Measurements from ENCODE around the gene KCNC1. TPM values are rescaled to one million over a fixed set of nuclear protein-coding genes. Genes with fewer than 3 reads are reported as not detected.

Gene KCNC1
- total RNA-seq, 1 donor from 2014 or later, result 0.20 TPM

- H3K4me3 Mint-ChIP-seq (ENCODE audit: unreplicated experiment), result no peak overlapping the region
- TF ChIP-seq CTCF (IDR thresholded peaks at IDR 0.05), result no peak
- H3K9me3 Mint-ChIP-seq (ENCODE audit: low read depth), result no peaks in the 10 kb centered on the region
- H3K27ac Mint-ChIP-seq (ENCODE audit: unreplicated experiment), result no peak overlapping the region
- no peaks in the 10 kb centered on the region for H3K36me3 Mint-ChIP-seq (ENCODE audit: low read depth)
- no peak for DNase-seq (ENCODE audit: low spot score)
- H3K4me1 Mint-ChIP-seq (ENCODE audit: low read depth), result peaks cover 17% of the 10 kb centered on the region
- H3K27me3 Mint-ChIP-seq (ENCODE audit: low read depth), result no peaks in the 10 kb centered on the region
These were observed 76.8 kb downstream of the KCNC1 start for GRCh38 chr11:17811352-17811751.

- no peak overlapping the region for H3K27ac Mint-ChIP-seq (ENCODE audit: unreplicated experiment)
These were observed 77.7 kb downstream of the KCNC1 start for GRCh38 chr11:17812091-17812864.

GRCh38 chr11:17812865-17813187 lies 78.2 kb downstream of the KCNC1 start:
- Mint-ChIP-seq H3K36me3 (ENCODE audit: low read depth) (no peaks in the 10 kb centered on the region), H3K27ac (ENCODE audit: unreplicated experiment) (no peak overlapping the region), H3K9me3 (ENCODE audit: low read depth) (no peaks in the 10 kb centered on the region), H3K4me1 (ENCODE audit: low read depth) (peaks cover 17% of the 10 kb centered on the region), H3K27me3 (ENCODE audit: low read depth) (no peaks in the 10 kb centered on the region), H3K4me3 (ENCODE audit: unreplicated experiment) (no peak overlapping the region)
- no peak for DNase-seq (ENCODE audit: low spot score)
- TF ChIP-seq CTCF (IDR thresholded peaks at IDR 0.05), result no peak

More at GRCh38 chr11:17812091-17812864, 77.7 kb downstream of the KCNC1 start:
- Mint-ChIP-seq H3K4me1 (ENCODE audit: low read depth) (peaks cover 17% of the 10 kb centered on the region), H3K36me3 (ENCODE audit: low read depth) (no peaks in the 10 kb centered on the region), H3K27me3 (ENCODE audit: low read depth) (no peaks in the 10 kb centered on the region), H3K4me3 (ENCODE audit: unreplicated experiment) (no peak overlapping the region), H3K9me3 (ENCODE audit: low read depth) (no peaks in the 10 kb centered on the region)
- DNase-seq (ENCODE audit: low spot score), result no peak
- no peak for TF ChIP-seq CTCF (IDR thresholded peaks at IDR 0.05)

GRCh38 chr11:17813391-17814059 lies 78.9 kb downstream of the KCNC1 start:
- no peaks in the 10 kb centered on the region for H3K36me3 Mint-ChIP-seq (ENCODE audit: low read depth)
- no peak for DNase-seq (ENCODE audit: low spot score)
- no peak overlapping the region for H3K4me3 Mint-ChIP-seq (ENCODE audit: unreplicated experiment)
- H3K27ac Mint-ChIP-seq (ENCODE audit: unreplicated experiment), result no peak overlapping the region
- no peaks in the 10 kb centered on the region for H3K9me3 Mint-ChIP-seq (ENCODE audit: low read depth)
- no peaks in the 10 kb centered on the region for H3K27me3 Mint-ChIP-seq (ENCODE audit: low read depth)
- peaks cover 17% of the 10 kb centered on the region for H3K4me1 Mint-ChIP-seq (ENCODE audit: low read depth)
- TF ChIP-seq CTCF (IDR thresholded peaks at IDR 0.05), result no peak

- no peaks in the 10 kb centered on the region for H3K27me3 Mint-ChIP-seq (ENCODE audit: low read depth)
- no peaks in the 10 kb centered on the region for H3K9me3 Mint-ChIP-seq (ENCODE audit: low read depth)
- H3K4me1 Mint-ChIP-seq (ENCODE audit: low read depth), result peaks cover 17% of the 10 kb centered on the region
- H3K4me3 Mint-ChIP-seq (ENCODE audit: unreplicated experiment), result no peak overlapping the region
- no peaks in the 10 kb centered on the region for H3K36me3 Mint-ChIP-seq (ENCODE audit: low read depth)
- H3K27ac Mint-ChIP-seq (ENCODE audit: unreplicated experiment), result no peak overlapping the region
- DNase-seq (ENCODE audit: low spot score), result no peak
- TF ChIP-seq CTCF (IDR thresholded peaks at IDR 0.05), result no peak
These were observed 80.0 kb downstream of the KCNC1 start for GRCh38 chr11:17814546-17814945.

All from chondrocyte (in vitro differentiated cells).